ENCODE results near the gene ADAMTS12. TPM values are rescaled to one million over a fixed set of nuclear protein-coding genes. Genes with fewer than 3 reads are reported as not detected.

ADAMTS12 gene
- total RNA-seq, 1 experiment from 2014 or later, result 0.05 TPM

DNA sequence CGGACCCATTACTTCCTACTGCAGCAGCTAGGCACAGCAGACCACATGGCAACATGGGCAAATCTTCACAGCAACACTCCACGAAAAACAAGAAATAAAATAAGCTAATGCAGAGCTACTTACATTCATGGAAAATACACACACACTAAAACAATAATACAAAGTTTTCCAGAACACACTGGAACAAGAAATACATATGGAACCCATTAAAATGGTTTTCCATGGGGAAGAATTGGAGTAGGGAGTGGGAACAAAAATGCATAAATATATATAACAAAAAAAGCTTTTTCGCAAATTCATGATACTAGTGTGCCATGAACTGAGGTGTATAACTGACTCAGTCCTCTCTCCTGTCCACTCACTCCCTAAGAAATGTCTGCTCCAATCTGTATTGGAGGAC lies 8.3 kb downstream of the ADAMTS12 start:
- Histone ChIP-seq H3K4me1 (ENCODE audit: control insufficient read depth in 1 of 2, insufficient read depth in 2 of 2, low read length in 2 of 2) (no peaks in the 10 kb centered on the region), H3K4me2 (ENCODE audit: low read length) (no peak overlapping the region), H3K9ac (ENCODE audit: low read length) (no peak overlapping the region), H3K79me2 (ENCODE audit: insufficient read depth, low read length) (no peaks in the 10 kb centered on the region), H3K27me3 (ENCODE audit: insufficient read depth, low read length) (peaks cover 61% of the 10 kb centered on the region), H3K4me3 (replicated peaks in 1 of 2; ENCODE audit: low read depth in 1 of 2, low read length in 2 of 2) (no peak overlapping the region), H3K9me2 (ENCODE audit: insufficient read depth) (no peaks in the 10 kb centered on the region), H4K20me1 (ENCODE audit: insufficient read depth) (no peaks in the 10 kb centered on the region), H3K27ac (ENCODE audit: low read depth, low read length) (no peak overlapping the region), H2AFZ (ENCODE audit: low read depth, low read length, poor library complexity, severe bottlenecking) (no peak overlapping the region), H3K9me3 (ENCODE audit: control insufficient read depth in 1 of 2, insufficient read depth in 1 of 2, low read depth in 1 of 2, low read length in 2 of 2) (no peaks in the 10 kb centered on the region), H3K36me3 (ENCODE audit: control insufficient read depth in 1 of 2, insufficient read depth in 2 of 2, low read length in 2 of 2) (no peaks in the 10 kb centered on the region)
- ATAC-seq (no peak), DNase-seq (ENCODE audit: low read depth, low spot score) (no peak)
- POLR2A ChIA-PET, result no interaction called here
- CTCF ChIA-PET, result no interaction called here
- intact Hi-C loops (cut with micrococcal nuclease), result no loop called here
- RAD21 ChIA-PET (ENCODE audit: low non-redundant PET in 1 of 2, low total read pairs in 2 of 2, uncharacterized antibody in 2 of 2, unreplicated experiment in 2 of 2), result no interaction called here
- TF ChIP-seq TCF7L2 (IDR thresholded peaks at IDR 0.05; ENCODE audit: borderline replicate concordance, extremely low read depth, insufficient read depth, insufficient read length) (no peak), EZH2phosphoT487 (IDR thresholded peaks at IDR 0.05; ENCODE audit: borderline replicate concordance) (no peak), POLR2A (IDR thresholded peaks at IDR 0.05; ENCODE audit: borderline replicate concordance, extremely low read depth, insufficient read depth, insufficient read length) (no peak), RAD21 (IDR thresholded peaks at IDR 0.05; ENCODE audit: low read depth) (no peak), ZFX (IDR thresholded peaks at IDR 0.05) (no peak)
- TF ChIP-seq, protein P1, sequence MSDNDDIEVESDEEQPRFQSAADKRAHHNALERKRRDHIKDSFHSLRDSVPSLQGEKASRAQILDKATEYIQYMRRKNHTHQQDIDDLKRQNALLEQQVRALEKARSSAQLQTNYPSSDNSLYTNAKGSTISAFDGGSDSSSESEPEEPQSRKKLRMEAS (IDR thresholded peaks at IDR 0.05), result no peak
- no TSS peak for BruUV-seq (replicated peaks)

DNA sequence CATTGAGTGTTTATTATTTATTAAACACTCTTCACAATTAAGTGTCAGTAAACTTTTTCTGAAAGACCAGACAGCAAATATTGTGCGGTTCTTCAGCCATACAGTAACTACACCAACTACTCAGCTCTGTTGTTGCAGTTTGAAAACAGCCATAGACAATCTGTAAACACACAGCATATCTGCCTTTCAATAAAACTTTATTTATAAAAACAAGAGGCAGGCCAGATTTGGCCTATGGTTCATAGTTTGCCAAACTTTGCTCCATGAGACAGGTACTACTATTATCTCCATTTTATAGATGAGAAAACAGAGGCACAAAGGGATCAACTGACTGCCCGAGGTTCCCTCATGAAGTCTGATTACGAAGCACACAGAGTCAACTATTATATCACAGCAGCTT lies 11.5 kb downstream of the ADAMTS12 start:
- ATAC-seq (no peak), DNase-seq (ENCODE audit: low read depth, low spot score) (no peak)
- no peaks in the 10 kb centered on the region for H4K20me1 ChIP-seq (ENCODE audit: insufficient read depth)
- no peak overlapping the region for H3K9ac ChIP-seq (ENCODE audit: low read length)
- no TSS peak for BruUV-seq (replicated peaks)
- no peaks in the 10 kb centered on the region for H3K4me1 ChIP-seq (ENCODE audit: control insufficient read depth in 1 of 2, insufficient read depth in 2 of 2, low read length in 2 of 2)
- intact Hi-C loops (cut with micrococcal nuclease), result no loop called here
- no peaks in the 10 kb centered on the region for H3K36me3 ChIP-seq (ENCODE audit: control insufficient read depth in 1 of 2, insufficient read depth in 2 of 2, low read length in 2 of 2)
- no peak overlapping the region for H3K4me3 ChIP-seq (replicated peaks in 1 of 2; ENCODE audit: low read depth in 1 of 2, low read length in 2 of 2)
- no peak overlapping the region for H2AFZ ChIP-seq (ENCODE audit: low read depth, low read length, poor library complexity, severe bottlenecking)
- ChIA-PET POLR2A (no interaction called here), CTCF (no interaction called here), RAD21 (ENCODE audit: low non-redundant PET in 1 of 2, low total read pairs in 2 of 2, uncharacterized antibody in 2 of 2, unreplicated experiment in 2 of 2) (no interaction called here)
- no peaks in the 10 kb centered on the region; a peak in 1 of 4 replicates for H3K9me3 ChIP-seq (ENCODE audit: control insufficient read depth in 1 of 2, insufficient read depth in 1 of 2, low read depth in 1 of 2, low read length in 2 of 2)
- no peak overlapping the region for H3K4me2 ChIP-seq (ENCODE audit: low read length)
- H3K27me3 ChIP-seq (ENCODE audit: insufficient read depth, low read length), result peaks cover 59% of the 10 kb centered on the region
- no peaks in the 10 kb centered on the region for H3K9me2 ChIP-seq (ENCODE audit: insufficient read depth)
- no peaks in the 10 kb centered on the region for H3K79me2 ChIP-seq (ENCODE audit: insufficient read depth, low read length)
- H3K27ac ChIP-seq (ENCODE audit: low read depth, low read length), result no peak overlapping the region
- TF ChIP-seq YY1 (IDR thresholded peaks at IDR 0.05; ENCODE audit: extremely low read depth, insufficient replicate concordance, low read depth, low read length) (no peak), SRF (IDR thresholded peaks at IDR 0.05; ENCODE audit: low read depth) (no peak), ZFX (IDR thresholded peaks at IDR 0.05) (no peak), CBX3 (IDR thresholded peaks at IDR 0.05; ENCODE audit: low read depth) (no peak), ZNF274 (IDR thresholded peaks at IDR 0.05; ENCODE audit: low read depth, low read length) (no peak), TCF7L2 (IDR thresholded peaks at IDR 0.05; ENCODE audit: borderline replicate concordance, extremely low read depth, insufficient read depth, insufficient read length) (no peak)
- TF ChIP-seq, protein P2, sequence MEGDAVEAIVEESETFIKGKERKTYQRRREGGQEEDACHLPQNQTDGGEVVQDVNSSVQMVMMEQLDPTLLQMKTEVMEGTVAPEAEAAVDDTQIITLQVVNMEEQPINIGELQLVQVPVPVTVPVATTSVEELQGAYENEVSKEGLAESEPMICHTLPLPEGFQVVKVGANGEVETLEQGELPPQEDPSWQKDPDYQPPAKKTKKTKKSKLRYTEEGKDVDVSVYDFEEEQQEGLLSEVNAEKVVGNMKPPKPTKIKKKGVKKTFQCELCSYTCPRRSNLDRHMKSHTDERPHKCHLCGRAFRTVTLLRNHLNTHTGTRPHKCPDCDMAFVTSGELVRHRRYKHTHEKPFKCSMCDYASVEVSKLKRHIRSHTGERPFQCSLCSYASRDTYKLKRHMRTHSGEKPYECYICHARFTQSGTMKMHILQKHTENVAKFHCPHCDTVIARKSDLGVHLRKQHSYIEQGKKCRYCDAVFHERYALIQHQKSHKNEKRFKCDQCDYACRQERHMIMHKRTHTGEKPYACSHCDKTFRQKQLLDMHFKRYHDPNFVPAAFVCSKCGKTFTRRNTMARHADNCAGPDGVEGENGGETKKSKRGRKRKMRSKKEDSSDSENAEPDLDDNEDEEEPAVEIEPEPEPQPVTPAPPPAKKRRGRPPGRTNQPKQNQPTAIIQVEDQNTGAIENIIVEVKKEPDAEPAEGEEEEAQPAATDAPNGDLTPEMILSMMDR (IDR thresholded peaks at IDR 0.05 in 2 of 3, conservative IDR thresholded peaks at IDR 0.05 in 1 of 3; ENCODE audit: borderline replicate concordance in 1 of 3, insufficient read depth in 1 of 3, low read depth in 2 of 3, low read length in 2 of 3), result no peak
- TF ChIP-seq, protein P3, sequence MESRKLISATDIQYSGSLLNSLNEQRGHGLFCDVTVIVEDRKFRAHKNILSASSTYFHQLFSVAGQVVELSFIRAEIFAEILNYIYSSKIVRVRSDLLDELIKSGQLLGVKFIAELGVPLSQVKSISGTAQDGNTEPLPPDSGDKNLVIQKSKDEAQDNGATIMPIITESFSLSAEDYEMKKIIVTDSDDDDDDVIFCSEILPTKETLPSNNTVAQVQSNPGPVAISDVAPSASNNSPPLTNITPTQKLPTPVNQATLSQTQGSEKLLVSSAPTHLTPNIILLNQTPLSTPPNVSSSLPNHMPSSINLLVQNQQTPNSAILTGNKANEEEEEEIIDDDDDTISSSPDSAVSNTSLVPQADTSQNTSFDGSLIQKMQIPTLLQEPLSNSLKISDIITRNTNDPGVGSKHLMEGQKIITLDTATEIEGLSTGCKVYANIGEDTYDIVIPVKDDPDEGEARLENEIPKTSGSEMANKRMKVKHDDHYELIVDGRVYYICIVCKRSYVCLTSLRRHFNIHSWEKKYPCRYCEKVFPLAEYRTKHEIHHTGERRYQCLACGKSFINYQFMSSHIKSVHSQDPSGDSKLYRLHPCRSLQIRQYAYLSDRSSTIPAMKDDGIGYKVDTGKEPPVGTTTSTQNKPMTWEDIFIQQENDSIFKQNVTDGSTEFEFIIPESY (IDR thresholded peaks at IDR 0.05; ENCODE audit: extremely low read depth, insufficient replicate concordance, low read length), result no peak
- TF ChIP-seq, protein P1 (IDR thresholded peaks at IDR 0.05), result no peak

All from HCT116 (cell line).